SKM-1 (cell line): Measurements from ENCODE around the gene TLX2.

ENCODE experiments used
- DNase-seq: peaks from one replicate; lab custom pipeline; 2025; ENCODE audit not compliant: unreplicated experiment; lab: John Stamatoyannopoulos, UW

TLX2 gene

GRCh38 chr2:74511104-74511989 is 2.9 kb upstream of the TLX2 start:
- no peak for DNase-seq

GRCh38 chr2:74512744-74513604 is 1.3 kb upstream of the TLX2 start:
- no peak for DNase-seq

GRCh38 chr2:74513605-74514367 is 464 bp upstream of the TLX2 start:
- DNase-seq, result no peak

GRCh38 chr2:74515271-74515980 is 1.2 kb downstream of the TLX2 start:
- DNase-seq, result no peak

GRCh38 chr2:74515981-74516633 is 1.9 kb downstream of the TLX2 start:
- no peak for DNase-seq

- no peak for DNase-seq
These were observed 2.4 kb downstream of the TLX2 start for GRCh38 chr2:74516650-74517049.

- no peak for DNase-seq
These were observed 8.3 kb downstream of the TLX2 start for GRCh38 chr2:74522516-74522915.

GRCh38 chr2:74524005-74524404 is 9.8 kb downstream of the TLX2 start:
- DNase-seq, result no peak

GRCh38 chr2:74524955-74525716 is 10.9 kb downstream of the TLX2 start:
- no peak for DNase-seq

GRCh38 chr2:74525717-74526648 is 11.7 kb downstream of the TLX2 start, which contains the start of gene DQX1:
DQX1 (minus strand) TSS chr2:74526231; CDS start chr2:74525729, 502 bp downstream.
- peak; percentile 49 for DNase-seq

GRCh38 chr2:74526649-74527230 is 12.5 kb downstream of the TLX2 start:
- no peak for DNase-seq

GRCh38 chr2:74527741-74528140 is 13.5 kb downstream of the TLX2 start:
- no peak for DNase-seq

GRCh38 chr2:74528600-74529356 is 14.5 kb downstream of the TLX2 start:
- no peak for DNase-seq

GRCh38 chr2:74529357-74530238 is 15.3 kb downstream of the TLX2 start, which contains the start of the genes AUP1 and HTRA2:
AUP1 (minus strand) TSS chr2:74529706; CDS start chr2:74529629, 77 bp downstream.
HTRA2 (plus strand) TSS chr2:74529933; CDS start chr2:74530007, 74 bp downstream.
- DNase-seq, result peak; percentile 93

- no peak for DNase-seq
These were observed 16.3 kb downstream of the TLX2 start for GRCh38 chr2:74530239-74531187.
